ENCODE measurements around the gene NEK9.

GRCh38 chr14:75069121-75069810 lies 57.6 kb downstream of the NEK9 start, which contains the start of gene ZC2HC1C:
- TF ChIP-seq, protein P1, sequence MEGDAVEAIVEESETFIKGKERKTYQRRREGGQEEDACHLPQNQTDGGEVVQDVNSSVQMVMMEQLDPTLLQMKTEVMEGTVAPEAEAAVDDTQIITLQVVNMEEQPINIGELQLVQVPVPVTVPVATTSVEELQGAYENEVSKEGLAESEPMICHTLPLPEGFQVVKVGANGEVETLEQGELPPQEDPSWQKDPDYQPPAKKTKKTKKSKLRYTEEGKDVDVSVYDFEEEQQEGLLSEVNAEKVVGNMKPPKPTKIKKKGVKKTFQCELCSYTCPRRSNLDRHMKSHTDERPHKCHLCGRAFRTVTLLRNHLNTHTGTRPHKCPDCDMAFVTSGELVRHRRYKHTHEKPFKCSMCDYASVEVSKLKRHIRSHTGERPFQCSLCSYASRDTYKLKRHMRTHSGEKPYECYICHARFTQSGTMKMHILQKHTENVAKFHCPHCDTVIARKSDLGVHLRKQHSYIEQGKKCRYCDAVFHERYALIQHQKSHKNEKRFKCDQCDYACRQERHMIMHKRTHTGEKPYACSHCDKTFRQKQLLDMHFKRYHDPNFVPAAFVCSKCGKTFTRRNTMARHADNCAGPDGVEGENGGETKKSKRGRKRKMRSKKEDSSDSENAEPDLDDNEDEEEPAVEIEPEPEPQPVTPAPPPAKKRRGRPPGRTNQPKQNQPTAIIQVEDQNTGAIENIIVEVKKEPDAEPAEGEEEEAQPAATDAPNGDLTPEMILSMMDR (IDR thresholded peaks at IDR 0.05): no peak
- no peak for TF ChIP-seq EZH2 (IDR thresholded peaks at IDR 0.05; ENCODE audit: borderline replicate concordance, insufficient read depth, low read depth, low read length, poor library complexity, severe bottlenecking)

All from B cell (primary cell).